BJ (cell line): Measurements from ENCODE around the gene CNPY4. TPM values are rescaled to one million over a fixed set of nuclear protein-coding genes. Genes with fewer than 3 reads are reported as not detected.

Experiments used
- CTCF ChIA-PET: fragments of 350-600 bp; formaldehyde crosslinking; extraction: SDS; loops from one replicate; lab custom pipeline; 2021; ENCODE audit warnings: antibody characterized with exemption, inconsistent platforms; lab: Yijun Ruan, JAX
- POLR2A ChIA-PET: fragments of 300-600 bp; sonication (Branson Sonifier 250); formaldehyde crosslinking; extraction: SDS; loops from one replicate; lab custom pipeline; 2021; ENCODE audit warnings: antibody characterized with exemption; lab: Charles Lee
- DNase-seq: peaks from one replicate; pipeline ENCODE4 v3.0.0-alpha.2; 2011; ENCODE audit warnings: low read depth
- H3K27me3 ChIP-seq: 2 replicates; pipeline ENCODE4 v1.6.0; 2011; ENCODE audit warnings: low read length; ENCODE audit not compliant: control insufficient read depth, insufficient read depth
- H3K36me3 ChIP-seq: 2 replicates; pipeline ENCODE4 v1.5.1; 2011; ENCODE audit warnings: low read length; ENCODE audit not compliant: control insufficient read depth, insufficient read depth
- H3K4me3 ChIP-seq: 2 replicates; pipeline ENCODE4 v1.5.1; 2011; ENCODE audit warnings: low read depth, mild to moderate bottlenecking, control low read depth, low read length
- CTCF ChIP-seq: IDR thresholded peaks from 2 replicates; pipeline ENCODE4 v1.5.1; 2011; ENCODE audit warnings: low read depth, mild to moderate bottlenecking, control low read depth, inconsistent platforms, low read length, moderate library complexity; ENCODE audit not compliant: insufficient read depth
- polyA plus RNA-seq: library from polyadenylated mRNA; depleted of rRNA; stranded (reverse); fragments of >200 nt; gene quantifications from 2 replicates; pipeline ENCODE4 v1.2.3, GENCODE V29; 2011

CNPY4 gene
- polyA plus RNA-seq, 1 experiment: 20.9 TPM

- peaks cover 33% of the 10 kb centered on the region for H3K36me3 ChIP-seq
- POLR2A ChIA-PET: no interaction called here
- H3K27me3 ChIP-seq: no peaks in the 10 kb centered on the region
- no peak for TF ChIP-seq CTCF
- H3K4me3 ChIP-seq: no peak overlapping the region
- DNase-seq: no peak
- CTCF ChIA-PET: no interaction called here
Observed at GRCh38 chr7:100098913-100099312, 20.5 kb upstream of the CNPY4 start.

DNA sequence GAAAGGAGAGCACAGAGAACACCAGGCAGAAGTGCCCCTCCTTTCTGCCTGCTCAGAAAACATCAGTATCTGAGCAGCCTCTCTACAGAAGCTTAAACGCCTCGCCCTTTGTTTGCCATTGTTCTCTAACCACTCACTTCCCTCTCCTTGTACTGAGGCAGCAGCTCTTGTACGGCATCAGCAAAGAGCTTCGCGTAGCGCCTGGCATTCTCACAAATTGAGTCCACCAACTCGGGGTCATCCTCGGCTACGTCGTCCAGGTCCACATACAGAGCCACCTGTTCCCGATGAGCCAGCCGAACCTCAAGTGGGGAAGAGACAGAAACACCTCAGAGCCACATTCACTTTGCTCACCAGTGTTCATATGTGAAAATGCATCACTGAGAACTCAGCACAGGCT is 20.0 kb upstream of the CNPY4 start:
- no peak for DNase-seq
- Histone ChIP-seq H3K27me3 (no peaks in the 10 kb centered on the region), H3K36me3 (peaks cover 30% of the 10 kb centered on the region), H3K4me3 (peak overlapping the region; percentile 61)
- CTCF ChIA-PET: interaction anchor here (0.7 to 1.2 kb wide), 2 partner anchors 10 to 11 kb away, joined by 3 to 6 read pairs; no protein-coding TSS in a partner anchor
- POLR2A ChIA-PET: no interaction called here
- no peak for TF ChIP-seq CTCF

GRCh38 chr7:100100420-100101015 is 18.9 kb upstream of the CNPY4 start:
- ChIA-PET CTCF (interaction anchor here (0.7 to 2.3 kb wide), 7 partner anchors 8 to 121 kb away, joined by 3 to 6 read pairs (median 3); no protein-coding TSS in a partner anchor), POLR2A (interaction anchor here (0.6 to 0.9 kb wide), 5 partner anchors 12 to 792 kb away, joined by 3 to 17 read pairs (median 4); partner anchors contain the start of genes BUD31 and COPS6)
- no peak for TF ChIP-seq CTCF
- peak overlapping the region; percentile 61 for H3K4me3 ChIP-seq
- DNase-seq: peak; percentile 80
- H3K36me3 ChIP-seq: peaks cover 31% of the 10 kb centered on the region
- H3K27me3 ChIP-seq: no peaks in the 10 kb centered on the region

- ChIA-PET CTCF (interaction anchor here (0.5 to 2.3 kb wide), 10 partner anchors 9 to 636 kb away, joined by 3 to 6 read pairs (median 3); no protein-coding TSS in a partner anchor), POLR2A (interaction anchor here (0.6 to 0.9 kb wide), 5 partner anchors 13 to 792 kb away, joined by 3 to 17 read pairs (median 3); partner anchors contain the start of genes BUD31 and COPS6)
- Histone ChIP-seq H3K4me3 (peak within 1 kb of the TSS; percentile 61), H3K27me3 (no peaks in the 10 kb centered on the region), H3K36me3 (peaks cover 26% of the 10 kb centered on the region)
- no peak for TF ChIP-seq CTCF
- peak; percentile 94 for DNase-seq
Observed at GRCh38 chr7:100101016-100101862, 18.2 kb upstream of the CNPY4 start, which contains the start of the genes AP4M1 and MCM7. TSS of gene AP4M1 (plus strand) at chr7:100101643. CDS start at chr7:100101715, 72 bp downstream. TSS of gene MCM7 (minus strand) at chr7:100101397. CDS start at chr7:100101294, 103 bp downstream.
